ENCODE data around the gene TINAGL1. TPM values are rescaled to one million over a fixed set of nuclear protein-coding genes. Genes with fewer than 3 reads are reported as not detected.
"Not testable (repeated sequence)": the region's sequence is repeated elsewhere in the genome, so short reads cannot be mapped to it uniquely, and the experiment has no call there.

TINAGL1 gene
- total and polyA plus RNA-seq, 7 donors = 21.0 to 238 (median 87.9) TPM

- no peak for DNase-seq
- 87 to 88% methylated on average over 11 of the region's 11 CpGs for WGBS, 2 donors
- Histone ChIP-seq H3K36me3 (peaks cover 0 to 25% (median 12%) of the 10 kb centered on the region in 4 donors), H3K4me3 (no peak overlapping the region), H3K27ac (peak overlapping the region; percentile 94 to 98 (median 96)), H3K9me3 (no peaks in the 10 kb centered on the region), H3K4me1 (peaks cover 0 to 87% (median 83%) of the 10 kb centered on the region in 4 donors), H3K27me3 (no peaks in the 10 kb centered on the region)
- intact Hi-C loops (cut with DNase I) = no loop called here
- no peak for TF ChIP-seq CTCF (IDR thresholded peaks at IDR 0.05)
- no peak for TF ChIP-seq POLR2A (IDR thresholded peaks at IDR 0.05)
- no peak for TF ChIP-seq EP300 (IDR thresholded peaks at IDR 0.05)
- no peak for TF ChIP-seq POLR2AphosphoS5 (IDR thresholded peaks at IDR 0.05)
Measured at GRCh38 chr1:31585736-31586365, 9.5 kb downstream of the TINAGL1 start.

- TF ChIP-seq EP300 (IDR thresholded peaks at IDR 0.05) (no peak), POLR2A (IDR thresholded peaks at IDR 0.05) (no peak), POLR2AphosphoS5 (IDR thresholded peaks at IDR 0.05) (no peak), CTCF (IDR thresholded peaks at IDR 0.05) (no peak)
- H3K27ac ChIP-seq = peak overlapping the region; percentile 94 to 98 (median 96)
- peaks cover 0 to 83% (median 78%) of the 10 kb centered on the region in 4 donors for H3K4me1 ChIP-seq
- H3K4me3 ChIP-seq = no peak overlapping the region
- H3K36me3 ChIP-seq = peaks cover 0 to 25% (median 12%) of the 10 kb centered on the region in 4 donors
- H3K9me3 ChIP-seq = no peaks in the 10 kb centered on the region
- no peaks in the 10 kb centered on the region for H3K27me3 ChIP-seq
- 81 to 86% methylated on average over 47 of the region's 47 CpGs for WGBS, 2 donors
- no peak for DNase-seq
- intact Hi-C loops (cut with DNase I) = no loop called here
Measured at GRCh38 chr1:31586376-31587327, 10.3 kb downstream of the TINAGL1 start.

GRCh38 chr1:31587328-31587699 is 11.0 kb downstream of the TINAGL1 start:
- DNase-seq; H3K27me3 ChIP-seq; H3K4me3 ChIP-seq; H3K9me3 ChIP-seq; intact Hi-C loops (cut with DNase I): not testable (repeated sequence)
- Histone ChIP-seq H3K27ac (peak overlapping the region; percentile 94 to 98 (median 96)), H3K4me1 (peaks cover 0 to 82% (median 78%) of the 10 kb centered on the region in 4 donors), H3K36me3 (peaks cover 0 to 25% (median 12%) of the 10 kb centered on the region in 4 donors)
- WGBS, 2 donors = 92 to 93% methylated on average over 5 of the region's 5 CpGs

- Histone ChIP-seq H3K9me3 (no peaks in the 10 kb centered on the region), H3K36me3 (peaks cover 0 to 25% (median 12%) of the 10 kb centered on the region in 4 donors), H3K27me3 (no peaks in the 10 kb centered on the region), H3K4me3 (peak overlapping the region in 3 of 4 donors; percentile 30 to 55 (median 51)), H3K27ac (peak overlapping the region; percentile 94 to 98 (median 96)), H3K4me1 (peaks cover 0 to 76% (median 72%) of the 10 kb centered on the region in 4 donors)
- WGBS, 2 donors = 35 to 52% methylated on average over 14 of the region's 14 CpGs
- intact Hi-C loops (cut with DNase I) = no loop called here
- DNase-seq = peak; percentile 89
- peak; percentile 3 to 52 (median 42) for TF ChIP-seq POLR2AphosphoS5 (IDR thresholded peaks at IDR 0.05)
- TF ChIP-seq EP300 (IDR thresholded peaks at IDR 0.05) = no peak
- TF ChIP-seq CTCF (IDR thresholded peaks at IDR 0.05) = peak; percentile 22 to 61 (median 56)
Measured at GRCh38 chr1:31587720-31588423, 11.6 kb downstream of the TINAGL1 start.
